GM12878 (cell line): ENCODE measurements around the gene PTPN12. TPM values are rescaled to one million over a fixed set of nuclear protein-coding genes. Genes with fewer than 3 reads are reported as not detected.

Experiments used
- CBX3 ChIP-seq: fragments of 200-600 bp; sonication (generic); IDR thresholded peaks from 2 replicates; pipeline ENCODE4 v1.6.1; 2016; ENCODE audit warnings: low read depth, borderline replicate concordance
- EZH2 ChIP-seq: IDR thresholded peaks from 2 replicates; pipeline ENCODE4 v1.6.1; 2012; ENCODE audit warnings: low read depth, mild to moderate bottlenecking, control low read depth, inconsistent platforms, low read length, borderline replicate concordance; ENCODE audit not compliant: control insufficient read depth
- FOXM1 ChIP-seq: IDR thresholded peaks from 2 replicates; pipeline ENCODE4 v1.6.1; 2012; ENCODE audit warnings: low read depth, mild to moderate bottlenecking, inconsistent platforms, low read length, moderate library complexity
- IKZF1 ChIP-seq: fragments of 450-650 bp; conservative IDR thresholded peaks from 2 replicates; pipeline ENCODE4 v1.6.1; 2017; ENCODE audit warnings: antibody characterized with exemption, mild to moderate bottlenecking
- IKZF2 ChIP-seq, 2 experiments: fragments of 450-650 bp; IDR thresholded peaks; 2 replicates each; pipeline ENCODE4 v1.6.1; 2017; ENCODE audit warnings: mild to moderate bottlenecking in 2 of 2, moderate library complexity in 2 of 2
- MTA2 ChIP-seq: fragments of 450-650 bp; IDR thresholded peaks from 2 replicates; pipeline ENCODE4 v1.6.1; 2016; ENCODE audit warnings: low read depth, mild to moderate bottlenecking, moderate library complexity
- RAD51 ChIP-seq: fragments of 450-650 bp; IDR thresholded peaks from 2 replicates; pipeline ENCODE4 v1.6.1; 2016; ENCODE audit warnings: moderate library complexity, mild to moderate bottlenecking, inconsistent platforms
- RUNX3 ChIP-seq: IDR thresholded peaks from 2 replicates; pipeline ENCODE4 v1.6.1; 2012; ENCODE audit warnings: low read length, inconsistent platforms
- SMARCA5 ChIP-seq: fragments of 450-650 bp; IDR thresholded peaks from 2 replicates; pipeline ENCODE4 v1.6.1; 2017; ENCODE audit warnings: mild to moderate bottlenecking
- SMC3 ChIP-seq: IDR thresholded peaks from 2 replicates; pipeline ENCODE4 v1.6.1; 2011; ENCODE audit warnings: low read length, improper control_type of control experiment, borderline replicate concordance
- SREBF2 ChIP-seq: IDR thresholded peaks from 2 replicates; pipeline ENCODE4 v1.6.1; 2012; ENCODE audit warnings: mild to moderate bottlenecking, low read length
- ZNF217 ChIP-seq: fragments of 450-650 bp; IDR thresholded peaks from 2 replicates; pipeline ENCODE4 v1.6.1; 2017; ENCODE audit warnings: antibody characterized with exemption, mild to moderate bottlenecking
- ZNF24 ChIP-seq: fragments of 450-650 bp; IDR thresholded peaks from 2 replicates; pipeline ENCODE4 v1.6.1; 2017; ENCODE audit warnings: antibody characterized with exemption, mild to moderate bottlenecking
- polyA plus RNA-seq, 11 experiments: library from polyadenylated mRNA; depleted of rRNA in 4 of 11; unstranded in 6 of 11; stranded (reverse) in 5 of 11; fragments of >200 nt; fragmentation: Nextera tagmentation in 4 of 11; fragmentation: Illumina TruSeq in 1 of 11; extraction: Ambion mirVana in 4 of 11; extraction: Trizol in 1 of 11; gene quantifications; 1 replicate in 1 of 11; 2 replicates in 10 of 11; pipeline versions ENCODE4 v1.2.1 to v1.2.3, GENCODE V29; 2011 to 2016; ENCODE audit warnings: inconsistent platforms in 2 of 11, missing spikeins in 2 of 11, low read depth in 1 of 11
- total RNA-seq, 4 experiments: library from RNA; depleted of rRNA in 3 of 4; stranded (reverse); fragments of >200 nt in 3 of 4; fragmentation: Illumina TruSeq in 1 of 4; extraction: Trizol in 1 of 4; gene quantifications; 2 replicates each; pipeline versions ENCODE4 v1.2.1 to v1.2.3, GENCODE V29; 2013 to 2021
- TF ChIP-seq, protein P1 (sequence below): fragments of 450-650 bp; formaldehyde crosslinking; IDR thresholded peaks from 2 replicates; pipeline ENCODE4 v1.5.0; 2022; ENCODE audit warnings: mild to moderate bottlenecking, missing genetic modification characterization
- TF ChIP-seq, protein P2 (sequence below): fragments of 450-650 bp; IDR thresholded peaks from 2 replicates; pipeline ENCODE4 v1.6.1; 2016; ENCODE audit warnings: mild to moderate bottlenecking
- TF ChIP-seq, protein P3 (sequence below): IDR thresholded peaks from 2 replicates; pipeline ENCODE4 v1.6.1; 2011; ENCODE audit warnings: low read depth, low read length, improper control_type of control experiment, borderline replicate concordance
- TF ChIP-seq, protein P4 (sequence below): IDR thresholded peaks from 2 replicates; pipeline ENCODE4 v1.6.1; 2012; ENCODE audit warnings: low read depth, low read length, improper control_type of control experiment
- TF ChIP-seq, protein P5 (sequence below): fragments of 450-650 bp; IDR thresholded peaks from 2 replicates; pipeline ENCODE4 v1.6.1; 2017; ENCODE audit warnings: low read depth, mild to moderate bottlenecking, moderate library complexity
- TF ChIP-seq, protein P6 (sequence below): fragments of 450-650 bp; conservative IDR thresholded peaks from 2 replicates; pipeline ENCODE4 v1.6.1; 2017; ENCODE audit warnings: mild to moderate bottlenecking, moderate library complexity

PTPN12 gene
- total and polyA plus RNA-seq, 10 of the 15 experiments (the other 5 are each of a cell fraction or from before 2014, with no cell fraction given) = 6.6 to 52.9 (median 17.4) TPM

DNA sequence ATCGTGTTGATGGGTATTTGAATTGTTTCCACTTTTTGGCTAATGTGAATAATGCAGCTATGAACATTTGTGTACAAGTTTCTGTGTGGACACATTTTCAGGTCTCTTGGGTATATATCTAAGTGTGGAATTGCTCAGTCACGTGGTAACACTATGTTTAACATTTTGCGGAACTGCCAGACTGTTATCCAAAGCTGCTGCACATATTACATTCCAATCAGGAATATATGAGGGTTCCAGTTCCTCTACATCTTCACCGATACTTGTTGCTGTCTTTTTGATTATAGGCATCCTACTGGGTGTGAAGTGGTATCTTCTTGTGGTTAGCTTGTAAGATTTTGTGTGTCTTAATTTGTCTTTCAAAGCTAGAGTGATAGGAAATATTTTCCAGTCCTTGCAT, 6.8 kb downstream of the PTPN12 start (continued):
- TF ChIP-seq, protein P1, sequence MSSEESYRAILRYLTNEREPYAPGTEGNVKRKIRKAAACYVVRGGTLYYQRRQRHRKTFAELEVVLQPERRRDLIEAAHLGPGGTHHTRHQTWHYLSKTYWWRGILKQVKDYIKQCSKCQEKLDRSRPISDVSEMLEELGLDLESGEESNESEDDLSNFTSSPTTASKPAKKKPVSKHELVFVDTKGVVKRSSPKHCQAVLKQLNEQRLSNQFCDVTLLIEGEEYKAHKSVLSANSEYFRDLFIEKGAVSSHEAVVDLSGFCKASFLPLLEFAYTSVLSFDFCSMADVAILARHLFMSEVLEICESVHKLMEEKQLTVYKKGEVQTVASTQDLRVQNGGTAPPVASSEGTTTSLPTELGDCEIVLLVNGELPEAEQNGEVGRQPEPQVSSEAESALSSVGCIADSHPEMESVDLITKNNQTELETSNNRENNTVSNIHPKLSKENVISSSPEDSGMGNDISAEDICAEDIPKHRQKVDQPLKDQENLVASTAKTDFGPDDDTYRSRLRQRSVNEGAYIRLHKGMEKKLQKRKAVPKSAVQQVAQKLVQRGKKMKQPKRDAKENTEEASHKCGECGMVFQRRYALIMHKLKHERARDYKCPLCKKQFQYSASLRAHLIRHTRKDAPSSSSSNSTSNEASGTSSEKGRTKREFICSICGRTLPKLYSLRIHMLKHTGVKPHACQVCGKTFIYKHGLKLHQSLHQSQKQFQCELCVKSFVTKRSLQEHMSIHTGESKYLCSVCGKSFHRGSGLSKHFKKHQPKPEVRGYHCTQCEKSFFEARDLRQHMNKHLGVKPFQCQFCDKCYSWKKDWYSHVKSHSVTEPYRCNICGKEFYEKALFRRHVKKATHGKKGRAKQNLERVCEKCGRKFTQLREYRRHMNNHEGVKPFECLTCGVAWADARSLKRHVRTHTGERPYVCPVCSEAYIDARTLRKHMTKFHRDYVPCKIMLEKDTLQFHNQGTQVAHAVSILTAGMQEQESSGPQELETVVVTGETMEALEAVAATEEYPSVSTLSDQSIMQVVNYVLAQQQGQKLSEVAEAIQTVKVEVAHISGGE = no peak
- peak; percentile 71 for TF ChIP-seq IKZF1
- TF ChIP-seq, protein P2, sequence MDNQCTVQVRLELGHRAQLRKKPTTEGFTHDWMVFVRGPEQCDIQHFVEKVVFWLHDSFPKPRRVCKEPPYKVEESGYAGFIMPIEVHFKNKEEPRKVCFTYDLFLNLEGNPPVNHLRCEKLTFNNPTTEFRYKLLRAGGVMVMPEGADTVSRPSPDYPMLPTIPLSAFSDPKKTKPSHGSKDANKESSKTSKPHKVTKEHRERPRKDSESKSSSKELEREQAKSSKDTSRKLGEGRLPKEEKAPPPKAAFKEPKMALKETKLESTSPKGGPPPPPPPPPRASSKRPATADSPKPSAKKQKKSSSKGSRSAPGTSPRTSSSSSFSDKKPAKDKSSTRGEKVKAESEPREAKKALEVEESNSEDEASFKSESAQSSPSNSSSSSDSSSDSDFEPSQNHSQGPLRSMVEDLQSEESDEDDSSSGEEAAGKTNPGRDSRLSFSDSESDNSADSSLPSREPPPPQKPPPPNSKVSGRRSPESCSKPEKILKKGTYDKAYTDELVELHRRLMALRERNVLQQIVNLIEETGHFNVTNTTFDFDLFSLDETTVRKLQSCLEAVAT = 0 out of 2 replicates have a peak, but pooled peaks have one; percentile 35
- TF ChIP-seq RAD51 = peak; percentile 73
- TF ChIP-seq ZNF24 = 0 out of 2 replicates have a peak, but pooled peaks have one; percentile 6
- 0 out of 2 replicates have a peak, but pooled peaks have one; percentile 24 for TF ChIP-seq ZNF217
- TF ChIP-seq CBX3 = no peak
- TF ChIP-seq, protein P3, sequence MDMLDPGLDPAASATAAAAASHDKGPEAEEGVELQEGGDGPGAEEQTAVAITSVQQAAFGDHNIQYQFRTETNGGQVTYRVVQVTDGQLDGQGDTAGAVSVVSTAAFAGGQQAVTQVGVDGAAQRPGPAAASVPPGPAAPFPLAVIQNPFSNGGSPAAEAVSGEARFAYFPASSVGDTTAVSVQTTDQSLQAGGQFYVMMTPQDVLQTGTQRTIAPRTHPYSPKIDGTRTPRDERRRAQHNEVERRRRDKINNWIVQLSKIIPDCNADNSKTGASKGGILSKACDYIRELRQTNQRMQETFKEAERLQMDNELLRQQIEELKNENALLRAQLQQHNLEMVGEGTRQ = no peak
- TF ChIP-seq, protein P4, sequence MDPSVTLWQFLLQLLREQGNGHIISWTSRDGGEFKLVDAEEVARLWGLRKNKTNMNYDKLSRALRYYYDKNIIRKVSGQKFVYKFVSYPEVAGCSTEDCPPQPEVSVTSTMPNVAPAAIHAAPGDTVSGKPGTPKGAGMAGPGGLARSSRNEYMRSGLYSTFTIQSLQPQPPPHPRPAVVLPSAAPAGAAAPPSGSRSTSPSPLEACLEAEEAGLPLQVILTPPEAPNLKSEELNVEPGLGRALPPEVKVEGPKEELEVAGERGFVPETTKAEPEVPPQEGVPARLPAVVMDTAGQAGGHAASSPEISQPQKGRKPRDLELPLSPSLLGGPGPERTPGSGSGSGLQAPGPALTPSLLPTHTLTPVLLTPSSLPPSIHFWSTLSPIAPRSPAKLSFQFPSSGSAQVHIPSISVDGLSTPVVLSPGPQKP = no peak
- no peak for TF ChIP-seq FOXM1
- 0 out of 2 replicates have a peak, but pooled peaks have one; percentile 37 for TF ChIP-seq MTA2
- peak; percentile 35; the same call in 1 of the 2 replicates for TF ChIP-seq RUNX3
- TF ChIP-seq SREBF2 = no peak
- TF ChIP-seq SMC3 = no peak
- 0 out of 2 replicates have a peak, but pooled peaks have one; percentile 69 for TF ChIP-seq SMARCA5
- TF ChIP-seq, protein P5, sequence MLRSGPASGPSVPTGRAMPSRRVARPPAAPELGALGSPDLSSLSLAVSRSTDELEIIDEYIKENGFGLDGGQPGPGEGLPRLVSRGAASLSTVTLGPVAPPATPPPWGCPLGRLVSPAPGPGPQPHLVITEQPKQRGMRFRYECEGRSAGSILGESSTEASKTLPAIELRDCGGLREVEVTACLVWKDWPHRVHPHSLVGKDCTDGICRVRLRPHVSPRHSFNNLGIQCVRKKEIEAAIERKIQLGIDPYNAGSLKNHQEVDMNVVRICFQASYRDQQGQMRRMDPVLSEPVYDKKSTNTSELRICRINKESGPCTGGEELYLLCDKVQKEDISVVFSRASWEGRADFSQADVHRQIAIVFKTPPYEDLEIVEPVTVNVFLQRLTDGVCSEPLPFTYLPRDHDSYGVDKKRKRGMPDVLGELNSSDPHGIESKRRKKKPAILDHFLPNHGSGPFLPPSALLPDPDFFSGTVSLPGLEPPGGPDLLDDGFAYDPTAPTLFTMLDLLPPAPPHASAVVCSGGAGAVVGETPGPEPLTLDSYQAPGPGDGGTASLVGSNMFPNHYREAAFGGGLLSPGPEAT = 0 out of 2 replicates have a peak, but pooled peaks have one; percentile 30
- TF ChIP-seq, protein P6, sequence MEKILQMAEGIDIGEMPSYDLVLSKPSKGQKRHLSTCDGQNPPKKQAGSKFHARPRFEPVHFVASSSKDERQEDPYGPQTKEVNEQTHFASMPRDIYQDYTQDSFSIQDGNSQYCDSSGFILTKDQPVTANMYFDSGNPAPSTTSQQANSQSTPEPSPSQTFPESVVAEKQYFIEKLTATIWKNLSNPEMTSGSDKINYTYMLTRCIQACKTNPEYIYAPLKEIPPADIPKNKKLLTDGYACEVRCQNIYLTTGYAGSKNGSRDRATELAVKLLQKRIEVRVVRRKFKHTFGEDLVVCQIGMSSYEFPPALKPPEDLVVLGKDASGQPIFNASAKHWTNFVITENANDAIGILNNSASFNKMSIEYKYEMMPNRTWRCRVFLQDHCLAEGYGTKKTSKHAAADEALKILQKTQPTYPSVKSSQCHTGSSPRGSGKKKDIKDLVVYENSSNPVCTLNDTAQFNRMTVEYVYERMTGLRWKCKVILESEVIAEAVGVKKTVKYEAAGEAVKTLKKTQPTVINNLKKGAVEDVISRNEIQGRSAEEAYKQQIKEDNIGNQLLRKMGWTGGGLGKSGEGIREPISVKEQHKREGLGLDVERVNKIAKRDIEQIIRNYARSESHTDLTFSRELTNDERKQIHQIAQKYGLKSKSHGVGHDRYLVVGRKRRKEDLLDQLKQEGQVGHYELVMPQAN = no peak
- TF ChIP-seq EZH2 = no peak
- peak; percentile 53 to 71; a peak in 2 of 4 replicates for TF ChIP-seq IKZF2 (IDR thresholded peaks at IDR 0.05)
